Karpas-422 (cell line): ENCODE results near the gene CHRFAM7A. TPM values are rescaled to one million over a fixed set of nuclear protein-coding genes. Genes with fewer than 3 reads are reported as not detected.
"Not testable (repeated sequence)": the region's sequence is repeated elsewhere in the genome, so short reads cannot be mapped to it uniquely, and the experiment has no call there.

Experiments used
- DNase-seq: peaks from one replicate; pipeline ENCODE4 v3.0.0-alpha.2; 2015
- H2AFZ ChIP-seq: fragments of 200-600 bp; sonication (generic); 2 replicates; pipeline ENCODE4 v1.6.1; 2014; ENCODE audit warnings: antibody characterized with exemption, low read length, mixed read lengths
- H3K27ac ChIP-seq: fragments of 200-600 bp; sonication (generic); 2 replicates; pipeline ENCODE4 v1.5.1; 2014; ENCODE audit warnings: mild to moderate bottlenecking, low read length, moderate library complexity
- H3K27me3 ChIP-seq: fragments of 200-600 bp; sonication (generic); 2 replicates; pipeline ENCODE4 v1.6.1; 2014; ENCODE audit warnings: low read length, mixed read lengths
- H3K36me3 ChIP-seq: fragments of 200-600 bp; sonication (generic); 2 replicates; pipeline ENCODE4 v1.6.1; 2014; ENCODE audit warnings: low read length, mixed read lengths; ENCODE audit not compliant: insufficient read depth
- H3K4me1 ChIP-seq: fragments of 200-600 bp; sonication (generic); 2 replicates; pipeline ENCODE4 v1.6.1; 2014; ENCODE audit warnings: mild to moderate bottlenecking, low read length, mixed read lengths
- H3K4me2 ChIP-seq: fragments of 200-600 bp; sonication (generic); 2 replicates; pipeline ENCODE4 v1.6.1; 2014; ENCODE audit warnings: low read length, low read depth, mild to moderate bottlenecking; ENCODE audit not compliant: poor library complexity, severe bottlenecking
- H3K4me3 ChIP-seq: fragments of 200-600 bp; sonication (generic); 2 replicates; pipeline ENCODE4 v1.5.1; 2014; ENCODE audit warnings: mild to moderate bottlenecking, antibody characterized with exemption, low read length, mixed read lengths
- H3K79me2 ChIP-seq: fragments of 200-600 bp; sonication (generic); 2 replicates; pipeline ENCODE4 v1.6.1; 2014; ENCODE audit warnings: mild to moderate bottlenecking, low read length, mixed read lengths
- H3K9ac ChIP-seq: fragments of 200-600 bp; sonication (generic); 2 replicates; pipeline ENCODE4 v1.6.0; 2014; ENCODE audit warnings: low read length
- H3K9me2 ChIP-seq: fragments of 200-600 bp; sonication (generic), shearing (Covaris generic); replicated peaks from 2 replicates; pipeline ENCODE4 v1.6.0; 2014; ENCODE audit warnings: mild to moderate bottlenecking, low read length, moderate library complexity; ENCODE audit not compliant: insufficient read depth
- H3K9me3 ChIP-seq: fragments of 300-700, 200-600 bp; sonication (generic); 2 replicates; pipeline ENCODE4 v1.6.1; 2014; ENCODE audit warnings: low read length, mixed read lengths
- H4K20me1 ChIP-seq: fragments of 200-600 bp; sonication (generic); 2 replicates; pipeline ENCODE4 v1.6.1; 2014; ENCODE audit warnings: mild to moderate bottlenecking, antibody characterized with exemption, low read length, low read depth; ENCODE audit not compliant: insufficient read depth
- total RNA-seq: library from RNA; depleted of rRNA; stranded (reverse); fragments of >200 nt; shearing (Covaris generic); gene quantifications from 2 replicates; pipeline ENCODE4 v1.2.3, GENCODE V29; 2014; ENCODE audit warnings: low replicate concordance

CHRFAM7A gene
- total RNA-seq, 1 experiment from 2014 or later: not detected

DNA sequence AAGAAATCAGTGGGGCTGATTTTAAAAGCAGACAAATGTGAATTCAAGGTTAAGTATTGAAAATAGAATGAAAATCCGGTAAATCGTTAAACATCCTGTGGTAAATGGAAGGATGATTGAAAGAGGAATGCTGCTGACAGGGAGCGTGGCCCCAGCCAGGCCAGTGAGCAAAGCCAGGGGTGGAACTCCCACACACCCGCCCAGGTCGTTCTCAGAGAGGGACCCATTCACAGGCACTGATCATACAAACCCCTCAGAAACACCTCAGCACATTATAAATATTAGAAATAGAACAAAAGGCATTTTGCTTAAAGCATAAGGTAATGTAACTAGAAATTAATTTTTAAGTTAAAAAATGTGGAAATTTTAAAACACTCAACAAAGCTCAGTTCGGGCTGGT is 38.3 kb downstream of the CHRFAM7A start:
- not testable (repeated sequence) for H2AFZ ChIP-seq, DNase-seq, H3K4me1 ChIP-seq, H3K4me2 ChIP-seq, H3K9ac ChIP-seq, H3K4me3 ChIP-seq, H4K20me1 ChIP-seq, H3K79me2 ChIP-seq, H3K27me3 ChIP-seq, H3K36me3 ChIP-seq, H3K27ac ChIP-seq, H3K9me2 ChIP-seq, H3K9me3 ChIP-seq

GRCh38 chr15:30349803-30350202 is 43.5 kb downstream of the CHRFAM7A start:
- H3K36me3 ChIP-seq, H3K27me3 ChIP-seq, H3K9me2 ChIP-seq, H3K27ac ChIP-seq, H3K9ac ChIP-seq, H3K4me1 ChIP-seq, H3K4me3 ChIP-seq, H4K20me1 ChIP-seq, DNase-seq, H2AFZ ChIP-seq, H3K4me2 ChIP-seq, H3K9me3 ChIP-seq, H3K79me2 ChIP-seq: not testable (repeated sequence)

GRCh38 chr15:30336584-30336983 is 56.8 kb downstream of the CHRFAM7A start:
- not testable (repeated sequence) for H3K9ac ChIP-seq, H2AFZ ChIP-seq, H3K79me2 ChIP-seq, H3K27ac ChIP-seq, DNase-seq, H4K20me1 ChIP-seq, H3K4me1 ChIP-seq, H3K36me3 ChIP-seq, H3K9me2 ChIP-seq, H3K9me3 ChIP-seq, H3K4me2 ChIP-seq, H3K4me3 ChIP-seq, H3K27me3 ChIP-seq

- H3K27me3 ChIP-seq, DNase-seq, H3K4me1 ChIP-seq, H3K9ac ChIP-seq, H3K79me2 ChIP-seq, H3K9me3 ChIP-seq, H3K36me3 ChIP-seq, H3K9me2 ChIP-seq, H3K4me2 ChIP-seq, H2AFZ ChIP-seq, H3K27ac ChIP-seq, H4K20me1 ChIP-seq, H3K4me3 ChIP-seq: not testable (repeated sequence)
Measured at GRCh38 chr15:30334152-30334551, 59.2 kb downstream of the CHRFAM7A start.

- H3K9ac ChIP-seq, H3K4me1 ChIP-seq, H4K20me1 ChIP-seq, H3K27me3 ChIP-seq, H3K27ac ChIP-seq, H3K9me2 ChIP-seq, H3K36me3 ChIP-seq, H3K4me2 ChIP-seq, DNase-seq, H3K4me3 ChIP-seq, H3K79me2 ChIP-seq, H2AFZ ChIP-seq, H3K9me3 ChIP-seq: not testable (repeated sequence)
Measured at GRCh38 chr15:30326145-30326544, 67.2 kb downstream of the CHRFAM7A start.

DNA sequence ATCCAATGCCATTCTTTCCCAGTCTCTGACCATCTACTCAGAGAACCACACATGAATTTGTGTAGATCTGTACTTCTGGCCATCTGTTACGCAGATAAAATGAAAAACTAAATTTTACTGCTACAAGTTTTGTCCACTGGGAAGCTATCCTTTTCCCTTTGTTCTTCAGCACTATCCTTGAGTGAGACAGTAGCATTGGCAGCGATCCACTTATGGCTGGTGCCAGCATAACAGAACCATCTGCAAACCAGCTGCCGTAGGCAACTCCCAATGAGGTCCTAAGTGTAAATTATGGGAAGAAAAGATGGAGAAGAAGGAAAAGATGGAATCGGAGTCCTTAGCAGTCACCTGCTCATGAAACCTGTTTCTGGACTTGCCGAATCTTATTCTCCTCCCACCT is 72.3 kb downstream of the CHRFAM7A start:
- not testable (repeated sequence) for H3K4me1 ChIP-seq, H3K9me3 ChIP-seq, H3K36me3 ChIP-seq, H3K9ac ChIP-seq, H3K9me2 ChIP-seq, H3K79me2 ChIP-seq, H3K27ac ChIP-seq, H3K4me3 ChIP-seq, DNase-seq, H2AFZ ChIP-seq, H3K4me2 ChIP-seq, H3K27me3 ChIP-seq, H4K20me1 ChIP-seq

DNA sequence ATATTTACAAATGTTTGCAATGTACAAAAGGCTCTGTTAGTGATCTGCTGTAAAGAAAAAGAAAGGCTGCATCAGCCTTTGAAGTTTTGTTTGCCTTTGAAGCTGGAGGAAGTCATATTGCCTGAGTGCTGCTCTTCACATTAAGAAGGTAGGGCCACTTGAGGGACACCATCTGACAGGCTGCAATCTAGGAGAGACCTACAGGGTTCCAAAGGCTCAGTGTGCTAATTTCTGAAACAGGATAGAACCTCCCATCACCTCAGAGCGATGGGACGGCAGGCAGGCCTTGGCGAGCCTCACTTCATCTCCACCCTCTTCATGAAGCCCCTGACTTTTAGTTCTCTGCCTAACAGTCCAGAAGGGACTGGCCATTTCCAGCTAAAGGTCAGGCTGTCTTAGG is 77.6 kb downstream of the CHRFAM7A start:
- H3K27me3 ChIP-seq, H3K4me2 ChIP-seq, H3K4me1 ChIP-seq, DNase-seq, H3K9me3 ChIP-seq, H3K79me2 ChIP-seq, H2AFZ ChIP-seq, H3K9me2 ChIP-seq, H3K27ac ChIP-seq, H3K36me3 ChIP-seq, H4K20me1 ChIP-seq, H3K4me3 ChIP-seq, H3K9ac ChIP-seq: not testable (repeated sequence)

DNA sequence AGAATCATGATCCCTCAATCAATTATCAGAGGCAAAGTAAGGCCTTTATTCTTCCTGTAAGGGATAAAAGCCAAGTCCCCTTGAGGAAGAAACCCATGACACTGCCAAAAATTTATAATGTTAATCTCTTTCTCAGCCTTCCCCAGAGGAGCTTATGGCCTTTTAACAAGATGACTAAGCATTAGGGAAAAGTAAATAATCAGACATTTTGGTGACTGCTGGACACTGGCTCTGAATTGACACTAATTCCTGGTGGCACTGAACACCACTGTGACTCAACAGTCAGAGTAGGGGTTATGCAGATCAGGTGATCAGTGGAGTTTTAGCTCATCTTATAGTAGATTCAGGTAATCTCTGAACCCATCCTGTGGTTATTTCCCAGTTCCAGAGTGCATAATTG is 82.8 kb downstream of the CHRFAM7A start:
- H3K27me3 ChIP-seq, H2AFZ ChIP-seq, DNase-seq, H3K4me1 ChIP-seq, H3K27ac ChIP-seq, H3K4me2 ChIP-seq, H4K20me1 ChIP-seq, H3K4me3 ChIP-seq, H3K9me3 ChIP-seq, H3K9me2 ChIP-seq, H3K36me3 ChIP-seq, H3K79me2 ChIP-seq, H3K9ac ChIP-seq: not testable (repeated sequence)
